ENCODE measurements around the gene NPBWR2.

NPBWR2 gene

DNA sequence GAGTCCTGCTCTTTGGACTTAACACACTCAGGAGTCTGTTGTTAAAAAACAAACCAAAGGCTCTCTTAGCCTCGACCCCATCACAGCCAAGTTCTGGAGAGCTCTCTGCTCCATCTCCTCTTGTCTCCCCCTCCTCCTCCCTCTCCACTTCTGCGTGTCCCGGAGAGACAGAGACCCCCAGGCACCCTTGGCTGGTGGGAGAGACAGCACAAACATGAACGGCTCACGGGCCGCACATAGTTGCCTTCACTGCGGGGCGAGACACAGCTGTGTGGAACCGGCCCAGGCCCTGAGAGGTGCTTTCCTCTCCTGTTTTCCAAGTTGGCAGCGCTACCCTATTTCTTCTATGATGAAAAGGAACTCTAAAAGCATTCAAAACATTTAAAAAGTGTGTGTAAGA is 33.6 kb upstream of the NPBWR2 start:
- TF ChIP-seq POLR2AphosphoS5 (IDR thresholded peaks at IDR 0.05; ENCODE audit: low read depth): no peak
- TF ChIP-seq, protein P1, sequence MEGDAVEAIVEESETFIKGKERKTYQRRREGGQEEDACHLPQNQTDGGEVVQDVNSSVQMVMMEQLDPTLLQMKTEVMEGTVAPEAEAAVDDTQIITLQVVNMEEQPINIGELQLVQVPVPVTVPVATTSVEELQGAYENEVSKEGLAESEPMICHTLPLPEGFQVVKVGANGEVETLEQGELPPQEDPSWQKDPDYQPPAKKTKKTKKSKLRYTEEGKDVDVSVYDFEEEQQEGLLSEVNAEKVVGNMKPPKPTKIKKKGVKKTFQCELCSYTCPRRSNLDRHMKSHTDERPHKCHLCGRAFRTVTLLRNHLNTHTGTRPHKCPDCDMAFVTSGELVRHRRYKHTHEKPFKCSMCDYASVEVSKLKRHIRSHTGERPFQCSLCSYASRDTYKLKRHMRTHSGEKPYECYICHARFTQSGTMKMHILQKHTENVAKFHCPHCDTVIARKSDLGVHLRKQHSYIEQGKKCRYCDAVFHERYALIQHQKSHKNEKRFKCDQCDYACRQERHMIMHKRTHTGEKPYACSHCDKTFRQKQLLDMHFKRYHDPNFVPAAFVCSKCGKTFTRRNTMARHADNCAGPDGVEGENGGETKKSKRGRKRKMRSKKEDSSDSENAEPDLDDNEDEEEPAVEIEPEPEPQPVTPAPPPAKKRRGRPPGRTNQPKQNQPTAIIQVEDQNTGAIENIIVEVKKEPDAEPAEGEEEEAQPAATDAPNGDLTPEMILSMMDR (IDR thresholded peaks at IDR 0.05; ENCODE audit: insufficient read depth, low read length): no peak
- no peak for TF ChIP-seq SPI1 (IDR thresholded peaks at IDR 0.05; ENCODE audit: borderline replicate concordance, low read depth)
- TF ChIP-seq GABPA (IDR thresholded peaks at IDR 0.05; ENCODE audit: low read depth): no peak
- Histone ChIP-seq H3K4me3 (replicated peaks; ENCODE audit: insufficient read depth, low read length) (no peak overlapping the region), H3K27me3 (ENCODE audit: insufficient read depth, poor library complexity, severe bottlenecking) (no peaks in the 10 kb centered on the region), H3K27ac (replicated peaks) (no peak overlapping the region)
- DNase-seq (ENCODE audit: low read depth in 1 of 2, low spot score in 1 of 2): no peak

DNA sequence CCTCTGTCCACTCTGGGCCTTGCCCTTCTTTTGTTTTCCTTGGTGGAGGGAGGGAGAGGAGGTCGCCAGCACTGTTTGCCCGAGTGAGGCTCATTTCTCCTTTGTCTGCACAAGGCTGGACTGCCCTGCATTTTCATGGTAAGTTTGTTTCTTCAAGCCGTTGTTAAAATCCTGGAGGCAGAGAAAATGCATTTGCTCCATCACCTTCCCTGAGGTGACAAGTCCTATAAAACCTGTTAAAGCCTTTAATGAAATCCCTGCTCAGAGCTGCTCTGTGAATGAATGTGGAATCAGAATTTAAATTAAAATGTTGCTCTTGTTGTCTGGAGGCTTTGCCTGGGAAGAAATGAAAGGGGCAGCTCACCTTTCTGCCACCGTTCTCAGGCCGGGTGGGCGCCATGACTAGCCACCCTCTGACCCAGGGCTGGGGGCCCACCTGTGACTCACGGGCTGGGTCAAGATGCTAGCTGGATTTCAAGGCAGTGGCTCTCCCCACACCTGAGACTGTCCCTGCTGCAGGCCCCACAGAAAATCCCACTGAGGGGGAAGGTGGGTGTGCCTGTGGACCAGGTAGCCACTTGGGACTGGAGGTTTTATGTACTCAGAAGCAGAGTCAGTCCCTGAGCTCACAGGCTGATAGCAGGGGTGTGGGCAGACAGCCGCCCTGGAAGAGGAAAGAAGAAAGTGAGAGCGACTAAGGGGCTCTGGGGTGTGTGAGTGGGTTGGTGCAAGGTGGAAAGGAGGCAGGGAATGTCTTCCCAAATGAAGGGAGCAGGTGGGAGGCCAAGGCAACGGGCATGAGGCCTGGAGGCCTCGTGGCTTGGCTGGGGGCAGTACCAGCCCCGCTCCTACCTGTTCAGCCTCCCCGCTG is 32.9 kb upstream of the NPBWR2 start:
- H3K4me3 ChIP-seq (replicated peaks; ENCODE audit: insufficient read depth, low read length): no peak overlapping the region
- no peaks in the 10 kb centered on the region for H3K27me3 ChIP-seq (ENCODE audit: insufficient read depth, poor library complexity, severe bottlenecking)
- no peak for DNase-seq (ENCODE audit: low read depth in 1 of 2, low spot score in 1 of 2)
- no peak overlapping the region for H3K27ac ChIP-seq (replicated peaks)
- TF ChIP-seq POLR2AphosphoS5 (IDR thresholded peaks at IDR 0.05; ENCODE audit: low read depth) (no peak), SPI1 (IDR thresholded peaks at IDR 0.05; ENCODE audit: borderline replicate concordance, low read depth) (no peak), GABPA (IDR thresholded peaks at IDR 0.05; ENCODE audit: low read depth) (no peak)
- TF ChIP-seq, protein P2, sequence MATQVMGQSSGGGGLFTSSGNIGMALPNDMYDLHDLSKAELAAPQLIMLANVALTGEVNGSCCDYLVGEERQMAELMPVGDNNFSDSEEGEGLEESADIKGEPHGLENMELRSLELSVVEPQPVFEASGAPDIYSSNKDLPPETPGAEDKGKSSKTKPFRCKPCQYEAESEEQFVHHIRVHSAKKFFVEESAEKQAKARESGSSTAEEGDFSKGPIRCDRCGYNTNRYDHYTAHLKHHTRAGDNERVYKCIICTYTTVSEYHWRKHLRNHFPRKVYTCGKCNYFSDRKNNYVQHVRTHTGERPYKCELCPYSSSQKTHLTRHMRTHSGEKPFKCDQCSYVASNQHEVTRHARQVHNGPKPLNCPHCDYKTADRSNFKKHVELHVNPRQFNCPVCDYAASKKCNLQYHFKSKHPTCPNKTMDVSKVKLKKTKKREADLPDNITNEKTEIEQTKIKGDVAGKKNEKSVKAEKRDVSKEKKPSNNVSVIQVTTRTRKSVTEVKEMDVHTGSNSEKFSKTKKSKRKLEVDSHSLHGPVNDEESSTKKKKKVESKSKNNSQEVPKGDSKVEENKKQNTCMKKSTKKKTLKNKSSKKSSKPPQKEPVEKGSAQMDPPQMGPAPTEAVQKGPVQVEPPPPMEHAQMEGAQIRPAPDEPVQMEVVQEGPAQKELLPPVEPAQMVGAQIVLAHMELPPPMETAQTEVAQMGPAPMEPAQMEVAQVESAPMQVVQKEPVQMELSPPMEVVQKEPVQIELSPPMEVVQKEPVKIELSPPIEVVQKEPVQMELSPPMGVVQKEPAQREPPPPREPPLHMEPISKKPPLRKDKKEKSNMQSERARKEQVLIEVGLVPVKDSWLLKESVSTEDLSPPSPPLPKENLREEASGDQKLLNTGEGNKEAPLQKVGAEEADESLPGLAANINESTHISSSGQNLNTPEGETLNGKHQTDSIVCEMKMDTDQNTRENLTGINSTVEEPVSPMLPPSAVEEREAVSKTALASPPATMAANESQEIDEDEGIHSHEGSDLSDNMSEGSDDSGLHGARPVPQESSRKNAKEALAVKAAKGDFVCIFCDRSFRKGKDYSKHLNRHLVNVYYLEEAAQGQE (IDR thresholded peaks at IDR 0.05; ENCODE audit: insufficient replicate concordance, low read depth): no peak
- TF ChIP-seq, protein P1 (IDR thresholded peaks at IDR 0.05; ENCODE audit: insufficient read depth, low read length): no peak

DNA sequence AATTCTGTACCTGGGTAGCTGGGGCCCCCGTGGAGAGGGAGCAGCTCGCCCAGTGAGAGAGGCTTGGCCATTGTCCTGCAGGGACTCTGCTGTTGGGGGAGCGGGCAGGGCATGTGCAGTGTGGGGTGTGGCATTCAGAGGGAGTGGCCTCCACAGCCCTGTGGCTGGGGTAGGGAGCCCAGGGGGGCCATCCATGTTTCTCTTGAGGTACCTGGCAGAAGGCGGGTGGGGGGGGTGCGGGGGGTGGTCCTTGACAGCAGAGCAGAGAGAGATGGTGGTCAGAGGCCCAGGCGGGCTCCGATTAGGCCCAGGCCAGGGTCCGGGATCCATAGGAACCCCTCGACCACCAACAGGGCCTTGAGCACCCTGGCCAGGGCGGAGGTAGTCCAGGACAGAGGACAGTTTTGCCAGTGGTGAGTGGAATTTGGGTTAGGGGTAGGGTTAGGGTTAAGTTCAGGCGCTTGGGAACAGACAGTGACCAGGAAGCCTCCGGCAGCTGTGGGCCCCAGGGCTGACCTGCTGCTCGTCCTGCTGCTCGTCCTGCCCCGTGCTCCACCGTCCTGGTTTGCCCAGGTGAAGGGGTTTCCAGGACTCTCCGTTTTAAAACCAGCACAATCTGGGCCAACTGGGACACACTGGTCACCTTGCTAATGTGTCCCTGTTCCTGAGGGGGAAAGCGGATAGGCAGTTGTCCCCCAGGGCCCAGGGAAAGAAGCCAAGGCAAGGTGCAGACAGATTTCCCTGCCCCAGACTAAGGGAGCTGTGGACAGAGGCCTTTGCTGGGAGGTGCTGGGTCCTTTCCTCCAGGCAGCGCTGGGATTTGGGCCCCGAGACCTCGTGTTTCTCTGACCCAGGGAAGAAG is 32.1 kb upstream of the NPBWR2 start:
- no peak overlapping the region for H3K27ac ChIP-seq (replicated peaks)
- no peaks in the 10 kb centered on the region for H3K27me3 ChIP-seq (ENCODE audit: insufficient read depth, poor library complexity, severe bottlenecking)
- TF ChIP-seq, protein P2 (IDR thresholded peaks at IDR 0.05; ENCODE audit: insufficient replicate concordance, low read depth): no peak
- TF ChIP-seq POLR2AphosphoS5 (IDR thresholded peaks at IDR 0.05; ENCODE audit: low read depth): no peak
- TF ChIP-seq, protein P1 (IDR thresholded peaks at IDR 0.05; ENCODE audit: insufficient read depth, low read length): no peak
- no peak for TF ChIP-seq GABPA (IDR thresholded peaks at IDR 0.05; ENCODE audit: low read depth)
- no peak for TF ChIP-seq SPI1 (IDR thresholded peaks at IDR 0.05; ENCODE audit: borderline replicate concordance, low read depth)
- H3K4me3 ChIP-seq (replicated peaks; ENCODE audit: insufficient read depth, low read length): no peak overlapping the region
- DNase-seq (ENCODE audit: low read depth in 1 of 2, low spot score in 1 of 2): no peak

All from HL-60 (cell line).